GM18519 (cell line): ENCODE results near the gene SPG7.
"Not testable (repeated sequence)": the region's sequence is repeated elsewhere in the genome, so short reads cannot be mapped to it uniquely, and the experiment has no call there.

Source experiments
- ATAC-seq: cut with Tn5 transposase; IDR thresholded peaks from one replicate; pipeline ENCODE4 v1.9.1; 2021; ENCODE audit warnings: mild to moderate bottlenecking, moderate library complexity; ENCODE audit not compliant: unreplicated experiment, low FRiP score

Gene SPG7

GRCh38 chr16:89574681-89575246 lies 66.6 kb downstream of the SPG7 start:
- no peak for ATAC-seq

- no peak for ATAC-seq
Measured at GRCh38 chr16:89575247-89576152, 67.3 kb downstream of the SPG7 start, which contains the start of gene CPNE7. TSS of gene CPNE7 (plus strand) at chr16:89575758. CDS start at chr16:89575898, 140 bp downstream.

GRCh38 chr16:89576153-89577054 lies 68.2 kb downstream of the SPG7 start:
- ATAC-seq, result no peak

GRCh38 chr16:89577055-89577759 lies 69.0 kb downstream of the SPG7 start:
- no peak for ATAC-seq

GRCh38 chr16:89579351-89579750 lies 71.1 kb downstream of the SPG7 start:
- ATAC-seq, result no peak

GRCh38 chr16:89581045-89581695 lies 73.0 kb downstream of the SPG7 start:
- no peak for ATAC-seq

- no peak for ATAC-seq
Measured at GRCh38 chr16:89581861-89582563, 73.8 kb downstream of the SPG7 start.

GRCh38 chr16:89582614-89583196 lies 74.5 kb downstream of the SPG7 start:
- no peak for ATAC-seq

- ATAC-seq, result no peak
Measured at GRCh38 chr16:89583197-89583894, 75.1 kb downstream of the SPG7 start.

GRCh38 chr16:89583895-89584644 lies 75.9 kb downstream of the SPG7 start:
- no peak for ATAC-seq

- no peak for ATAC-seq
Measured at GRCh38 chr16:89584768-89585549, 76.8 kb downstream of the SPG7 start.

- ATAC-seq, result no peak
Measured at GRCh38 chr16:89586218-89586617, 78.0 kb downstream of the SPG7 start.

GRCh38 chr16:89586853-89587252 lies 78.7 kb downstream of the SPG7 start:
- no peak for ATAC-seq

GRCh38 chr16:89587676-89588075 lies 79.5 kb downstream of the SPG7 start:
- ATAC-seq, result not testable (repeated sequence)

- ATAC-seq, result no peak
Measured at GRCh38 chr16:89588413-89589109, 80.4 kb downstream of the SPG7 start.
